Testis (tissue), 3 donors: Measurements from ENCODE around the gene AMACR. TPM values are rescaled to one million over a fixed set of nuclear protein-coding genes. Genes with fewer than 3 reads are reported as not detected.

Experiments used
- DNase-seq: peaks from one replicate; pipeline ENCODE4 v3.0.0-alpha.2; 2019
- H3K27ac ChIP-seq, 2 donors: fragments of 200-600 bp; sonication (generic); one replicate each; pipeline ENCODE4 v1.5.1; 2019
- H3K27me3 ChIP-seq: fragments of 200-600 bp; sonication (generic); one replicate; pipeline ENCODE4 v1.5.1; 2019
- H3K36me3 ChIP-seq: fragments of 200-600 bp; sonication (generic); one replicate; pipeline ENCODE4 v1.5.1; 2017; ENCODE audit warnings: low read depth; ENCODE audit errors: missing control alignments
- H3K4me1 ChIP-seq: fragments of 200-600 bp; sonication (generic); one replicate; pipeline ENCODE4 v1.5.1; 2019
- H3K4me3 ChIP-seq, 2 donors: fragments of 200-600 bp; sonication (generic); one replicate each; pipeline ENCODE4 v1.5.1; 2017 to 2019
- H3K9me3 ChIP-seq: fragments of 200-600 bp; sonication (generic); one replicate; pipeline ENCODE4 v1.5.1; 2017
- POLR2A ChIP-seq: fragments of 450-650 bp; IDR thresholded peaks from one replicate; pipeline ENCODE4 v1.6.1; 2017; ENCODE audit warnings: antibody characterized with exemption, mild to moderate bottlenecking, moderate library complexity
- WGBS, 2 donors: methylation state at CpG; one replicate each; pipeline ENCODE4 v1.1.5; 2018; 5-methylcytosine and 5-hydroxymethylcytosine counted together
- intact Hi-C: fragments of 100-400 bp; cut with DNase I; formaldehyde crosslinking; loops from one replicate; pipeline ENCODE4 v1.15.1; 2023; ENCODE audit warnings: low total_unique reads
- polyA plus RNA-seq: library from polyadenylated mRNA; stranded (reverse); fragments of 350-450 nt; fragmentation: Illumina TruSeq; extraction: RNeasy Lipid Tissue Mini Kit (QIAGEN cat#74804); gene quantifications from one replicate; pipeline ENCODE4 v1.2.3, GENCODE V29; 2014; ENCODE audit warnings: low read depth, low replicate concordance; ENCODE audit not compliant: insufficient read depth
- total RNA-seq, 2 donors: library from RNA; depleted of rRNA; stranded (reverse); fragments of >200 nt; gene quantifications; one replicate each; pipeline ENCODE4 v1.2.3, GENCODE V29; 2016
- TF ChIP-seq, protein P1 (sequence below), 3 experiments: fragments of 450-650 bp in 2 of 3; fragments of 200-600 bp in 1 of 3; sonication (generic) in 1 of 3; IDR thresholded peaks; one replicate each; pipeline ENCODE4 v1.5.1; 2016 to 2019; ENCODE audit warnings: antibody characterized with exemption in 3 of 3, mild to moderate bottlenecking in 2 of 3, moderate library complexity in 1 of 3

The AMACR gene
- total and polyA plus RNA-seq, 3 donors from 2014 or later, result 6.9 to 12.6 (median 12.1) TPM

DNA sequence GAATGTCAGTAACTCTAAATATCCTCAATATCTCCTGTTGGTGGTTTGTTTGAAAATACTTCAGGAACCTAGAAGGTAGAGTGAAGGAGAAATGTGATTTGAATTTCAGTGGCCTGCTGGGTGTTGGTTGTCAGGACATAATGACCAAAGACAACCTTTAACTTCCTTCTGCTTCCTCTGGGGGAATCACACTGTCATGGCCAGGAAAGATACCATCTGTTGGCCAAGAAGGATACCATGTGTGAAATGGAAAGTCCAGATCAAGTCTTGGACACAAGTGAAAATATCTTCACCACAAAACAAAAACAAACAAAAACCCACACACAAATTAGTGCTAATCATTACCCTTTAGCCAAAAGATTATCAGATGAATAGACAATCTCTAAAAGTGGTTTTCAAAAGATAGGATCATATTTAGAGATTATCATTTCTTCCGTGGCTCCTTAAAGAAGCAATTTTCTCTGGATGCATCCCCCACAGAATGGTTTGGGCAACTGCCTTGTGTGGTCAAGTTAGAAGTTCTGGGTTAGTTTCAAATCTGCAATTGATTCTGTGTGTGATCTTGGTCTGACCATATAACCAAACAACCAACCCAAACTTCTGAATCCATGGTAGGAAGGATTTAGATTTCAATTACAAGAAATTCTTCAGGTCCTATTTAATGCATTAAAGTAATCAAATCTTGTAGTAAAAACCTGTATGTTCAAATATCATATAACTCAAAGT lies 33.6 kb upstream of the AMACR start:
- peaks cover 5% of the 10 kb centered on the region for H3K4me1 ChIP-seq
- H3K27ac ChIP-seq, result no peak overlapping the region
- H3K27me3 ChIP-seq, result no peaks in the 10 kb centered on the region
- no peak overlapping the region for H3K4me3 ChIP-seq
- 78 to 85% methylated on average over 1 of the region's 1 CpG for WGBS, 2 donors
- no peaks in the 10 kb centered on the region for H3K36me3 ChIP-seq
- intact Hi-C loops, result no loop called here
- TF ChIP-seq, protein P1, sequence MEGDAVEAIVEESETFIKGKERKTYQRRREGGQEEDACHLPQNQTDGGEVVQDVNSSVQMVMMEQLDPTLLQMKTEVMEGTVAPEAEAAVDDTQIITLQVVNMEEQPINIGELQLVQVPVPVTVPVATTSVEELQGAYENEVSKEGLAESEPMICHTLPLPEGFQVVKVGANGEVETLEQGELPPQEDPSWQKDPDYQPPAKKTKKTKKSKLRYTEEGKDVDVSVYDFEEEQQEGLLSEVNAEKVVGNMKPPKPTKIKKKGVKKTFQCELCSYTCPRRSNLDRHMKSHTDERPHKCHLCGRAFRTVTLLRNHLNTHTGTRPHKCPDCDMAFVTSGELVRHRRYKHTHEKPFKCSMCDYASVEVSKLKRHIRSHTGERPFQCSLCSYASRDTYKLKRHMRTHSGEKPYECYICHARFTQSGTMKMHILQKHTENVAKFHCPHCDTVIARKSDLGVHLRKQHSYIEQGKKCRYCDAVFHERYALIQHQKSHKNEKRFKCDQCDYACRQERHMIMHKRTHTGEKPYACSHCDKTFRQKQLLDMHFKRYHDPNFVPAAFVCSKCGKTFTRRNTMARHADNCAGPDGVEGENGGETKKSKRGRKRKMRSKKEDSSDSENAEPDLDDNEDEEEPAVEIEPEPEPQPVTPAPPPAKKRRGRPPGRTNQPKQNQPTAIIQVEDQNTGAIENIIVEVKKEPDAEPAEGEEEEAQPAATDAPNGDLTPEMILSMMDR (IDR thresholded peaks at IDR 0.05), result no peak
- TF ChIP-seq POLR2A, result no peak
- no peak for DNase-seq
- H3K9me3 ChIP-seq, result no peaks in the 10 kb centered on the region

DNA sequence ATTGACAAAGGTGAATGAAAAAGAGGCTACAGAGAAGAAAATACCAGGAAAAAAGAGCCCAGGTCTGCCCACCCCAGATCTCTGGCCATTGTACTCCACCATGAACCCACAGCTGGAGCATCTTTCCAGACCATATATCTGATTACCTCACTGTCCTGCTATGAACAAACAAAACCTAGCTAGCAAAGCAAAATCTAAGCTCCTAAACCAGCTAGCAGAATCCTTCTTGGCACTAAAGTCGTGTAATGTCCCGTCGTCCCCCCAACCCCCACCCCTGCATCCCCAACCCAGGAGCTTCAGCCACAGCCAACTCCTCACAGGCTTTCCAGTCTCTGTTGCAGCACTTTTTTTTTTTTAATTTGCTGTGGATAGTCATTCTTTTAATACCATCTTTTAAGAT lies 32.6 kb upstream of the AMACR start:
- no peaks in the 10 kb centered on the region for H3K27me3 ChIP-seq
- intact Hi-C loops, result no loop called here

DNA sequence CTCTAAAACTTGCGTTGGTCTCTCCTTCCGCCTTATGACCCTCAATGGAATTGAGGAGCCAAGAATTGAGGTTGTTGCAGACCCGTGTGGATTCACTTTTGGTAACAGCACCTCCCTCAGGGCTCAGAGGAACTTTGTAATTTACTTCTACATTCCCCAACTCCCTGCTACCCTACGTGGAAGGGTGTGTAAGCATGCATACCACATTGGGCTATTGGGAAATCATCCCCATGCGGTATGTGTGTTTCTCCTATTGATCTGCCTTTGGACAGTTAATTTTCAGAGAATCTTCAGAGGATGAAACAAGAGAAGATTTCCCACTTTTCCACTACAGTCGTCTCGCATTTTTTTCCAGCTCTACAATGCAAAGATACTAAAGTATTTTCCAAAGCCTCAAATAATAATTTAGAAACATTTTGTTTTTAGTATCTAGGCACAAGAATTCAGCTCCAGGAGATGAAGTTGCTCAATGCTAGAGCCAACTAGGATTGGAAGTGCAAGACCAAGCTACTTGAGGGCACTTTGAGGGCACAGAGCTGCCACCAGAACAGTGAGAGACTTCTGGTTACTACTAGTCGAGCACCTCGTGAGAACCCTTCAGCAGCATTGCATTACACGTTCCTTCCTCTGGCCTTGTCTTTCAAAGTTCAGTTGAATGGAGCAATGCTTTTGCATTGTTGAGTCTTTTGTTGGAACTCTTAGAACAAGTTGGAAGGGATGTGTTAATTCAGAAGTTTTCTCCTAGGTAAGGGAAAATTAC lies 31.7 kb upstream of the AMACR start:
- intact Hi-C loops, result no loop called here
- TF ChIP-seq, protein P1 (IDR thresholded peaks at IDR 0.05), result no peak
- no peak for TF ChIP-seq POLR2A

More for the DNA sequence above, 32.6 kb upstream of the AMACR start:
- no peak overlapping the region for H3K4me3 ChIP-seq
- H3K36me3 ChIP-seq, result no peaks in the 10 kb centered on the region
- H3K27ac ChIP-seq, result no peak overlapping the region
- 87 to 92% methylated on average over 3 of the region's 3 CpGs for WGBS, 2 donors
- H3K9me3 ChIP-seq, result no peaks in the 10 kb centered on the region
- TF ChIP-seq POLR2A, result no peak
- TF ChIP-seq, protein P1 (IDR thresholded peaks at IDR 0.05), result no peak
- no peak for DNase-seq
- H3K4me1 ChIP-seq, result peaks cover 5% of the 10 kb centered on the region

DNA sequence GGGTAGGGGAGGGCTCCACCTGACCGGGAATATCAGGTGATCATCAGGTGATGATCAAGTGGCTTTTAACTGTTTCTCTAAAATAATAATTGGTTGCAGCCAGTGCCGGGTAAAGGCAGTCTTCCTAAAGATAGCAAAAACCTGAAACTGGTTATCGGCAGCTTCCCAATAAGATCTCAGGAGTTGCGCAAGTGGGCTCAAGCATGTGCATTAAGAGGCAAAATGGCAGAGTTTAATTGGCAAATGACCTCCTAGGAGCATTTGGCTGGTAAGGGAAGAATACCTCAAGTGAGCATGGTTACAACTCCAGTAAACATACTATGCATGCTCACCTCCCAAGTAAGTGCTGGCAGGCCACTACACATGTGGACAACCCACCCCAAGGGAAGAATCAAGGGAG lies 31.0 kb upstream of the AMACR start:
- H3K27ac ChIP-seq, result no peak overlapping the region
- intact Hi-C loops, result no loop called here
- WGBS, 2 donors, result 97 to 98% methylated on average over 4 of the region's 4 CpGs
- no peak overlapping the region for H3K4me3 ChIP-seq
- no peak for TF ChIP-seq POLR2A
- TF ChIP-seq, protein P1 (IDR thresholded peaks at IDR 0.05), result no peak
- no peaks in the 10 kb centered on the region for H3K9me3 ChIP-seq
- H3K27me3 ChIP-seq, result no peaks in the 10 kb centered on the region
- H3K4me1 ChIP-seq, result peaks cover 5% of the 10 kb centered on the region
- no peak for DNase-seq
- H3K36me3 ChIP-seq, result no peaks in the 10 kb centered on the region

More for the DNA sequence above, 31.7 kb upstream of the AMACR start:
- Histone ChIP-seq H3K4me1 (peaks cover 5% of the 10 kb centered on the region), H3K27me3 (no peaks in the 10 kb centered on the region), H3K4me3 (no peak overlapping the region), H3K27ac (no peak overlapping the region), H3K9me3 (no peaks in the 10 kb centered on the region), H3K36me3 (no peaks in the 10 kb centered on the region)
- WGBS, 2 donors, result 93 to 98% methylated on average over 10 of the region's 10 CpGs
- DNase-seq, result no peak
